ENCODE data around the gene GPR162. TPM values are rescaled to one million over a fixed set of nuclear protein-coding genes. Genes with fewer than 3 reads are reported as not detected.

Gene GPR162
- total and polyA plus RNA-seq, 7 donors, result 0.50 to 2.8 (median 1.0) TPM

DNA sequence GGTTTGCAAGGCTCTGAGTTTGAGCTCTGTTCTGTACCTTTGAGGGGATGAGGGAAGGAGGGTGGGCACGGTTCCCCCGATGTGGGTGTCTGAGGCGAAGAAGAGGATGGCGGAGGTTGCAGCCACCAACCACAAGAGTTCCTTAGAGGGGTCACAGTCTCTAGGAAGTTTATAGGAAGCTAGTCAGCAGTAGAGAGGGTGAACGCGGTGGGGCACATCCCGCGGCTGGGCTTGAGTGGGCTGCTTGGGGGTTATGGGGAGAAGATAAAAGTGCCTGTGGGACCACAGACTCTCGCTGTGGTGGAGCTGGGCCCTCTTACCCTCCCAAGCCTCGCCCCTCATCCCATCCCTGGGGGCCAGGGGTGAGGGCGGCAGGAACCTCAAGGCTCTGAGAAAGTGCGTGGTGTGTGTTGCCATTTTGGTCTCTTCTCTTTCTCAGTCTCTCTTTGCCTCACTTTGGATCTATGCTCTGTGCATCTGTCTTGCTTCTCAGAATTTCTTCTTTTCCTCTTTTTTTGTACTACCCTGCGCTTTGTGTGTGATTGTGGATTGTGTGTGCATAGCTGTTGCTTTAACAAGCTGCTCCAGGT, 29.6 kb upstream of the GPR162 start:
- TF ChIP-seq, protein P1, sequence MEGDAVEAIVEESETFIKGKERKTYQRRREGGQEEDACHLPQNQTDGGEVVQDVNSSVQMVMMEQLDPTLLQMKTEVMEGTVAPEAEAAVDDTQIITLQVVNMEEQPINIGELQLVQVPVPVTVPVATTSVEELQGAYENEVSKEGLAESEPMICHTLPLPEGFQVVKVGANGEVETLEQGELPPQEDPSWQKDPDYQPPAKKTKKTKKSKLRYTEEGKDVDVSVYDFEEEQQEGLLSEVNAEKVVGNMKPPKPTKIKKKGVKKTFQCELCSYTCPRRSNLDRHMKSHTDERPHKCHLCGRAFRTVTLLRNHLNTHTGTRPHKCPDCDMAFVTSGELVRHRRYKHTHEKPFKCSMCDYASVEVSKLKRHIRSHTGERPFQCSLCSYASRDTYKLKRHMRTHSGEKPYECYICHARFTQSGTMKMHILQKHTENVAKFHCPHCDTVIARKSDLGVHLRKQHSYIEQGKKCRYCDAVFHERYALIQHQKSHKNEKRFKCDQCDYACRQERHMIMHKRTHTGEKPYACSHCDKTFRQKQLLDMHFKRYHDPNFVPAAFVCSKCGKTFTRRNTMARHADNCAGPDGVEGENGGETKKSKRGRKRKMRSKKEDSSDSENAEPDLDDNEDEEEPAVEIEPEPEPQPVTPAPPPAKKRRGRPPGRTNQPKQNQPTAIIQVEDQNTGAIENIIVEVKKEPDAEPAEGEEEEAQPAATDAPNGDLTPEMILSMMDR (IDR thresholded peaks at IDR 0.05), result no peak
- peak in 1 of 4 donors; percentile 9 for ATAC-seq
- 83 to 85% (median 84%) methylated on average over 9 to 13 of the region's 13 CpGs for WGBS, 3 donors

DNA sequence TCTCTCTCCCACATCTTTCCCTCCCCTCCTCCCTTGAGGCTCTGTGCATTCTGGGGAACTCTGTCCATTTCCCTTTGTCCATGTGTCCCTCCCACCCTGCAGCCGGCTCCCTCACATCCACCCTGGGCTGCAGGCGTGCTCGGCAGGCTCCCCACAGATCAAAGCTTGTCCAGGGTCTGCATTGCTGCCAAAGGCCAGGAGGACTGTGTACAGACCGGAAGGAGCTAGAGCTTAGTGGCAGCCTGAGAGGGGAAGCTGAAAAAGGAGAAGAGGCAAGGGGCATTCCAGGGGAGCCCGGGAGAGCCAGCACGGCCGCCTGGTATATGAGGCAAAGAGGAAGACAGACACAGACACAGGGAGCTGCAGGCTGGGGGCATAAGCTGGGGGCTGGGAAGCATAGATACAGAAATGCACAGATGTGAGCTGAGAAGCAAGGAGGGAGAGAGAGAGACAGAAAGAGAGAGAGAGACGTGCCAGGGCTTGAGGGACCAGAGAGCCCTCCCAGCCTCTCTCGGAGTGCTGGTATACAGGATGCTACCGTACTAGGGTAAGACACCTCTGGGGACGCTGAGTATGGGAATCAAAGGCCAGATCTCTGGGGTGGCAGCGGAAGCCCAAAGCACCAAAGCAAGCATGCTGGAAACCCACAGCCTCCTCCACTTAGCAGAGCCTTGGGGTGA, 29.0 kb upstream of the GPR162 start:
- Histone ChIP-seq H3K9me3 (no peaks in the 10 kb centered on the region), H3K4me1 (no peaks in the 10 kb centered on the region), H3K4me3 (no peak overlapping the region), H3K27me3 (ENCODE audit: insufficient read depth in 3 of 3, low read length in 2 of 3) (peaks cover 0 to 10% (median 2%) of the 10 kb centered on the region in 3 donors), H3K36me3 (ENCODE audit: insufficient read depth in 1 of 2, low read depth in 1 of 2) (no peaks in the 10 kb centered on the region), H3K27ac (no peak overlapping the region)
- intact Hi-C loops (cut with DNase I), result no loop called here
- ATAC-seq (no peak), DNase-seq (peak; percentile 39 to 63)
- WGBS, 3 donors, result 26 to 28% (median 26%) methylated on average over 12 of the region's 12 CpGs
- TF ChIP-seq, protein P1 (IDR thresholded peaks at IDR 0.05), result no peak

More for the DNA sequence above, 29.6 kb upstream of the GPR162 start:
- no peak for DNase-seq
- Histone ChIP-seq H3K27ac (no peak overlapping the region), H3K4me3 (peak overlapping the region; percentile 4), H3K4me1 (no peaks in the 10 kb centered on the region), H3K27me3 (ENCODE audit: insufficient read depth in 3 of 3, low read length in 2 of 3) (peaks cover 0 to 10% (median 2%) of the 10 kb centered on the region in 3 donors), H3K36me3 (ENCODE audit: insufficient read depth in 1 of 2, low read depth in 1 of 2) (no peaks in the 10 kb centered on the region), H3K9me3 (no peaks in the 10 kb centered on the region)
- intact Hi-C loops (cut with DNase I), result no loop called here

- intact Hi-C loops (cut with DNase I), result no loop called here
- H3K4me3 ChIP-seq, result no peak overlapping the region
- 82 to 92% (median 85%) methylated on average over 2 of the region's 2 CpGs for WGBS, 3 donors
- no peak overlapping the region for H3K27ac ChIP-seq
- H3K9me3 ChIP-seq, result no peaks in the 10 kb centered on the region
- TF ChIP-seq, protein P1 (IDR thresholded peaks at IDR 0.05), result no peak
- H3K36me3 ChIP-seq (ENCODE audit: insufficient read depth in 1 of 2, low read depth in 1 of 2), result no peaks in the 10 kb centered on the region
- peaks cover 0 to 10% (median 2%) of the 10 kb centered on the region in 3 donors for H3K27me3 ChIP-seq (ENCODE audit: insufficient read depth in 3 of 3, low read length in 2 of 3)
- DNase-seq (no peak), ATAC-seq (no peak)
- no peaks in the 10 kb centered on the region for H3K4me1 ChIP-seq
Measured at GRCh38 chr12:6795088-6795487, 26.5 kb upstream of the GPR162 start.

DNA sequence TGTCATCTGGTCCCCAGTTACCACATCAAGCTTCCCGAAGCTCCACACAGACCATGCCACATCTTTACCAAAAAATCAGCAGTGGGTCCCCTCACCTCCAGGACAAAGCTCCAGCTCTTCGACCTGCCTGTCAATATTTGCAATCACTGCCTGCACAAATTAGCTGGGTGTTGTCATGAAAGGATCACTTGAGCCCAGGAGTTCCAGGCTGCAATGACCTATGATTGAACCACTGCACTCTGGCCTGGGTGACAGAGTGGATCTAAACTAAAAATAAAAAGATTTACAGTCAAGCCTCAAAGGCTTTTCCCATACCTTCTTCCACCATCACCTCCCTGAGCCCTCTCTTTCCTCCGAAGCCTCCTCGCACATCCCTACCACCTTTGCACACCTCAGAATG, 25.0 kb upstream of the GPR162 start:
- ATAC-seq, result no peak
- no peaks in the 10 kb centered on the region for H3K4me1 ChIP-seq
- H3K36me3 ChIP-seq (ENCODE audit: insufficient read depth in 1 of 2, low read depth in 1 of 2), result no peaks in the 10 kb centered on the region
- no peak overlapping the region for H3K27ac ChIP-seq
- no peak for DNase-seq
- H3K4me3 ChIP-seq, result no peak overlapping the region
- H3K27me3 ChIP-seq (ENCODE audit: insufficient read depth in 3 of 3, low read length in 2 of 3), result peaks cover 0 to 10% (median 2%) of the 10 kb centered on the region in 3 donors
- TF ChIP-seq, protein P1 (IDR thresholded peaks at IDR 0.05), result no peak
- intact Hi-C loops (cut with DNase I), result no loop called here
- 92% methylated on average over 4 of the region's 4 CpGs for WGBS, 3 donors
- no peaks in the 10 kb centered on the region for H3K9me3 ChIP-seq

Measured in psoas muscle (tissue), 8 donors.